ENCODE results near the gene LMBR1.

LMBR1 gene

GRCh38 chr7:156682928-156683327 lies 210.1 kb downstream of the LMBR1 start:
- FAIRE-seq, result no peak

- no peak for FAIRE-seq
Measured at GRCh38 chr7:156680281-156680680, 212.7 kb downstream of the LMBR1 start.

- no peak for FAIRE-seq
Measured at GRCh38 chr7:156677374-156678054, 215.5 kb downstream of the LMBR1 start.

- FAIRE-seq, result no peak
Measured at GRCh38 chr7:156676263-156676662, 216.7 kb downstream of the LMBR1 start.

GRCh38 chr7:156675721-156676120 lies 217.3 kb downstream of the LMBR1 start:
- no peak for FAIRE-seq

GRCh38 chr7:156673902-156674301 lies 219.1 kb downstream of the LMBR1 start:
- FAIRE-seq, result no peak

- FAIRE-seq, result no peak
Measured at GRCh38 chr7:156673454-156673853, 219.5 kb downstream of the LMBR1 start.

- no peak for FAIRE-seq
Measured at GRCh38 chr7:156669035-156669828, 223.8 kb downstream of the LMBR1 start.

- no peak for FAIRE-seq
Measured at GRCh38 chr7:156668130-156668741, 224.7 kb downstream of the LMBR1 start.

GRCh38 chr7:156667110-156667426 lies 225.9 kb downstream of the LMBR1 start:
- FAIRE-seq, result no peak

- no peak for FAIRE-seq
Measured at GRCh38 chr7:156666368-156667109, 226.4 kb downstream of the LMBR1 start.

- FAIRE-seq, result no peak
Measured at GRCh38 chr7:156665101-156665500, 227.9 kb downstream of the LMBR1 start.

GRCh38 chr7:156662277-156662676 lies 230.7 kb downstream of the LMBR1 start:
- no peak for FAIRE-seq

- no peak for FAIRE-seq
Measured at GRCh38 chr7:156661637-156662036, 231.3 kb downstream of the LMBR1 start.

- no peak for FAIRE-seq
Measured at GRCh38 chr7:156659961-156660360, 233.0 kb downstream of the LMBR1 start.

GRCh38 chr7:156659203-156659602 lies 233.8 kb downstream of the LMBR1 start:
- no peak for FAIRE-seq

- no peak for FAIRE-seq
Measured at GRCh38 chr7:156657681-156658080, 235.3 kb downstream of the LMBR1 start.

GRCh38 chr7:156656598-156656997 lies 236.4 kb downstream of the LMBR1 start:
- FAIRE-seq, result no peak

GRCh38 chr7:156655983-156656382 lies 237.0 kb downstream of the LMBR1 start:
- FAIRE-seq, result no peak

- no peak for FAIRE-seq
Measured at GRCh38 chr7:156655251-156655650, 237.7 kb downstream of the LMBR1 start.

- FAIRE-seq, result no peak
Measured at GRCh38 chr7:156654511-156655234, 238.3 kb downstream of the LMBR1 start.

GRCh38 chr7:156652886-156653568 lies 240.0 kb downstream of the LMBR1 start:
- FAIRE-seq, result no peak

Measured in colon (tissue), 2 donors.